ENCODE results near the gene PCSK2. TPM values are rescaled to one million over a fixed set of nuclear protein-coding genes. Genes with fewer than 3 reads are reported as not detected.

Gene PCSK2
- polyA plus RNA-seq, 1 donor = 0.20 TPM

- no peak for DNase-seq (ENCODE audit: low read depth)
Measured at GRCh38 chr20:17262786-17263185, 35.9 kb downstream of the PCSK2 start.

- no peak for DNase-seq (ENCODE audit: low read depth)
Measured at GRCh38 chr20:17273717-17274116, 46.9 kb downstream of the PCSK2 start.

GRCh38 chr20:17276101-17276500 lies 49.3 kb downstream of the PCSK2 start:
- no peak for DNase-seq (ENCODE audit: low read depth)

GRCh38 chr20:17281478-17281877 lies 54.6 kb downstream of the PCSK2 start:
- no peak for DNase-seq (ENCODE audit: low read depth)

GRCh38 chr20:17282501-17282900 lies 55.7 kb downstream of the PCSK2 start:
- no peak for DNase-seq (ENCODE audit: low read depth)

GRCh38 chr20:17287503-17287902 lies 60.7 kb downstream of the PCSK2 start:
- no peak for DNase-seq (ENCODE audit: low read depth)

- DNase-seq (ENCODE audit: low read depth) = no peak
Measured at GRCh38 chr20:17287998-17288397, 61.2 kb downstream of the PCSK2 start.

- DNase-seq (ENCODE audit: low read depth) = no peak
Measured at GRCh38 chr20:17295151-17295726, 68.4 kb downstream of the PCSK2 start.

GRCh38 chr20:17295991-17296390 lies 69.2 kb downstream of the PCSK2 start:
- DNase-seq (ENCODE audit: low read depth) = no peak

GRCh38 chr20:17298171-17298570 lies 71.3 kb downstream of the PCSK2 start:
- no peak for DNase-seq (ENCODE audit: low read depth)

GRCh38 chr20:17298751-17299150 lies 71.9 kb downstream of the PCSK2 start:
- DNase-seq (ENCODE audit: low read depth) = no peak

- no peak for DNase-seq (ENCODE audit: low read depth)
Measured at GRCh38 chr20:17300113-17300512, 73.3 kb downstream of the PCSK2 start.

GRCh38 chr20:17304774-17305173 lies 77.9 kb downstream of the PCSK2 start:
- DNase-seq (ENCODE audit: low read depth) = no peak

- no peak for DNase-seq (ENCODE audit: low read depth)
Measured at GRCh38 chr20:17306427-17306826, 79.6 kb downstream of the PCSK2 start.

- no peak for DNase-seq (ENCODE audit: low read depth)
Measured at GRCh38 chr20:17314264-17314663, 87.4 kb downstream of the PCSK2 start.

GRCh38 chr20:17315407-17316231 lies 88.8 kb downstream of the PCSK2 start:
- DNase-seq (ENCODE audit: low read depth) = no peak

- DNase-seq (ENCODE audit: low read depth) = no peak
Measured at GRCh38 chr20:17316316-17317038, 89.6 kb downstream of the PCSK2 start.

GRCh38 chr20:17317341-17317740 lies 90.5 kb downstream of the PCSK2 start:
- DNase-seq (ENCODE audit: low read depth) = no peak

GRCh38 chr20:17320456-17320855 lies 93.6 kb downstream of the PCSK2 start:
- DNase-seq (ENCODE audit: low read depth) = no peak

- DNase-seq (ENCODE audit: low read depth) = no peak
Measured at GRCh38 chr20:17326096-17326495, 99.3 kb downstream of the PCSK2 start.

- no peak for DNase-seq (ENCODE audit: low read depth)
Measured at GRCh38 chr20:17327185-17328148, 100.6 kb downstream of the PCSK2 start.

- DNase-seq (ENCODE audit: low read depth) = no peak
Measured at GRCh38 chr20:17334932-17335331, 108.1 kb downstream of the PCSK2 start.

Measured in forelimb muscle (tissue), 1 donor.